GM19468 (cell line): ENCODE data around the gene CWC22.

Source experiments
- ATAC-seq: cut with Tn5 transposase; IDR thresholded peaks from one replicate; pipeline ENCODE4 v1.9.1; 2021; ENCODE audit warnings: mild to moderate bottlenecking, moderate library complexity, moderate number of reproducible peaks; ENCODE audit not compliant: unreplicated experiment; ENCODE audit errors: extremely low read depth

CWC22 gene

DNA sequence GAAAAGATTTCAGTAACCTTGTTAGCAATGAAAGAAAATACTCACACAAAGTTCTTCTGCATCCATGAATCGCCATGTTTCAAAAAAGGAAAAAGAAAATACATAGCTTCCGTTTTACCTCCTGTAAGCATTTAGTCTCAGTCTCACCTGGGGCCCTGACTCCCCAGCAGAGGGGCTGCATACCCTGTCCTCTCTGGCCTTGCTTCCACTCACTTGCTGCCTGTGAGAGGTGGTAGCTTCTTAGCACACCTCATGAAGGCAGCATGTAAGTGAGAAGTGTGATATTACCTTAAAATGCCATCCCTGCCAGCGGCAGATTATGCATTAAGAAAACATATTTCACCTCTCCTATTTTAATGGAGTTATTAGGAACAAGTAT is 96.4 kb downstream of the CWC22 start:
- no peak for ATAC-seq

DNA sequence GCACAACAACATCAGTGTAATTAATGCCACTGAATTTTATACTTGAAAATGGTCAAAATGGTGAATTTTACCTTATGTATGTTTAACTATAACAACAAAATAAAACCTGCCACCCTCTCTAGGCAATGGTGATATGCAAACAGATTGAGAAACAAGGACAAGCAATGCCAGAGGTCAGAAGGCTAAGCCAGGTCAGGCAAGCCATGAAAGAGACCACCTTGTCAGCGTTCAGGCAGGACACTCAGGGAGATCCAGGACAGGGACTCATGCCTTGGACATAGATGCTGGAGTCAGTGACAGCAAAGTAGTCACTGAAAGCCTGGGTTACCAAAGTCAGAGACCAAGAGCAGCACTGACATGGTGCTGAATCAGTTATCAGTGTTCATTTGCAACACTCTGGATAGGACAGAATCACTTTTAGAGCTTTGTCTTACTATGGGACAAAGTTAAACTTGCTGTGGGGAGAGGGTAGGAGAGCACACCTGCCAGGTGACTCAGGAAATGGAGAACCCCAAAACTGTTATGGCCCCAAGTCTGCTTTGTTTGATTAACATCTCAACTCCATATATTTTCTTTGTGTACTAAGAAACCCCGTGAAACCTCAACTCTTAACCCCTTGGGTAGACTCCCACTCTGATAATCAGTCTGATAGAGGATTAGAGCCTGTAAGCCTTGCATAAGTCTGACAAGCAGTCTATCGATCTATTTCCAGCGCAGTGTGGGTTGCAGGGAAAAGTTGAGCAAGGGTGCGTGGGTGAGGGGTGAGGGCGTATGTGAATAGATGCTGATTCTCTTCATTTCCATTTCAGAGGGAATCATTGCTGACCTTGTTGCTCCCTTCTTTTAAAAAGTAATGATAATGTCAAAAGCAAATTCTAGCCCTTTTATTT is 97.0 kb downstream of the CWC22 start:
- ATAC-seq: no peak

DNA sequence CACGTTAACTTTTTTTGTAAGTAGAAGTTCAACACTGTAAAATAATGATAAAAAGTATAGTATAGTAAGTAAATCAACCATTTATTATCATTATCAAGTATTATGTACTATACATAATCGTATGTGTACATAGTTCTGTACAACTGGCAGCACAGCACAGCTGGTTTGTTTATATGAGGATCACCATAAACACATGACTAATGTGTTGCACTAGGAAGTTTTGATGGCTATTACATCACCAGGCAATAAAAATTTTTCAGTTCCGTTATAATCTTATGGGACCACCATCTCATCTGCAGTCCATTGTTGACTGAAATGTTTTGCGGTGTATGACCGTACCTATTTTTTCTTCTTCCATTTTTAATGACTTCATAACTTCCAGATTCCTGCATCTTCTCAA is 106.4 kb downstream of the CWC22 start:
- no peak for ATAC-seq

- no peak for ATAC-seq
Observed at GRCh38 chr2:179899666-179900065, 107.4 kb downstream of the CWC22 start.

DNA sequence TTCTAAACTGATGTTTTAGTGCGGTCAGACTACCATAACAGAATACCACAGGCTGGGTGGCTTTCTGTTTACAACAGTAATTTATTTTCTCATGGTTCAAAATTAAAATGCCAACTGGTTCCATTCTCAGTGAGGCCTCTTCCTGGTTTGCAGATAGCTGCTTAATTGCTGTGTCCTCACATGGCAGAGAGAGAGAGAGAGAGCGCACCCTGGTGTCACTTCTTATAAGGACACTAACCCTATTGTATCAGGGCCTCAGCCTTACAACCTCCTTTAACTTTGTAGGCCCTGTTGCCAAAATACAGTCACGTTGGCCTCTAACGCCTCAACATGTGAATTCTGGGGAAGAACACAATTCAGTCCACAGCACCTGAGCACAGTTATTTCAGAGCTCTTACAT is 108.2 kb downstream of the CWC22 start:
- ATAC-seq: no peak
